NCI-H82 treated with DMSO at 0.1 percent for 48 hours (cell line): ENCODE data around the gene JPT2.
A peak's percentile ranks its signal among the peaks of the same experiment; 100 is the strongest.
"Not testable (repeated sequence)": the region's sequence is repeated elsewhere in the genome, so short reads cannot be mapped to it uniquely, and the experiment has no call there.

Experiments
- DNase-seq: peaks from one replicate; lab custom pipeline; 2025; ENCODE audit not compliant: unreplicated experiment; lab: John Stamatoyannopoulos, UW

JPT2 gene

DNA sequence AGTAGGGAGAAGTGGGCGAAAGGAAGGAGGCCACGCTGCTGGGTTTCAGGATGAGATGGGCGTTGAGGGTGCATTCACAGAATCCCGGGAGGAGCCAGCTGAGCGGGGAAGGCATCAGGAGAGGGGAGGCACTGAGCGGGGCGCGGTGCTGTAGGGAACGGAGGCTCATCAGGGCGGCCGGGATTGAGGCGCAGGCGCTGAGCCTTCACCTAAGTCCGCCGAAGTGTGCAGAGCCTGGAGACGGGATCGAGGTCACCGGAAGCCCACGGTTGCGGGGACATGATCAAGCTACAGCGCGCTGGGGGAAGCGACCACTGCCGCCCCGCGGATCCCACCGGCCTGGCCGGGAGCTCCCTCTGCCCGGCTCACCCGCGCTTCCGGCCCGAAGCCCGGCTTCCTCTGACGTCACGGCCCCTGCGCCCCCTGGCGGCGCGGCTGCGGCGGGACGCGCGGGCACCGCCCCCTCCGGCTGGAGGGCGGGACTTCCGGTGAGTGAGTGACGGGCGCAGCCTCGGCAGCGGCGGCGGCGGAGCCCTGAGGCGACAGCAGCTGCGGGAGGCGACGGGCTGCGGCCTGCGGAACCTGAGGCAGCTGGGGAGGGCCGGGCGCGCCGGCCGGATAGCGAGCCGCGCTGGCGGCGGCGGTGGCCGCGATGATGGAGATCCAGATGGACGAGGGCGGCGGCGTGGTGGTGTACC is 27.8 kb downstream of the JPT2 start, which contains the start of gene MAPK8IP3:
Gene MAPK8IP3 (plus strand): TSS at position 508 of the 698 bp plus-strand sequence. CDS start 145 bp downstream, at position 653.
- peak; percentile 58 for DNase-seq

- DNase-seq: no peak
Measured at GRCh38 chr16:1706386-1707192, 28.5 kb downstream of the JPT2 start.

- DNase-seq: no peak
Measured at GRCh38 chr16:1707193-1707790, 29.2 kb downstream of the JPT2 start.

DNA sequence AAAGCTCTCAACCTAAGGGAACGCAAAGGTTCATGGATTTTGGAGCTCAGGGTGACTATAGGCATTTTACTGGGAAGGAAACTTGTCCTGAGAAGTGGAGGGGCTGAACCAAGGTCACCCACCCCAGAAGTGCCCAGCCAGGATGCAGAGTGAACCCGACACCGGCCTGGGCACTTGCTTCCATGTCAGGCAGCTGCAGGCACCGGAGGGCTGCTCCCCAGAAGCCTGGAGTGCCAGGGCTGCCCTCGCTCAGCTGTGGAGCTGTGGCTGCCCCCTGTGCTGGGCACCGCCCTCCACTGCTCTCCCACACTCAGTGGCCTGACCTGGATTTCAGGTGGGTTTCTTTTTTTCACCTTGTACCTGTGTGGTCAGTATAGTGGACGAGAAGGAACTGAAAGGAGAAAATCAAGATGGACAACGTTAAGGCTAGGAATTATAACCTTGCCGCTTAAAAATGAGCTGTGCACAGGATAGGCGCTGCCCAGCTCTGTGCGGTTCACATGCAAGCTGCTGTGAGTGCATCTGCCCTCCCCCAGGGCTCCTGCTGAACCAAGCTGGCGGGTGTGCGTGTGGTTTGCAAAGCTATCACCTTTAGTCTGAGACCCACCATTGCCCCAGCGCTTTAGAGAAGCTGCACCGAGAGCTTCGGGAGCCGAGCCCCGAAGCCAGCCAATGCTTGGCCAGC is 30.1 kb downstream of the JPT2 start:
- no peak for DNase-seq

GRCh38 chr16:1708768-1709180 is 30.7 kb downstream of the JPT2 start:
- DNase-seq: no peak

DNA sequence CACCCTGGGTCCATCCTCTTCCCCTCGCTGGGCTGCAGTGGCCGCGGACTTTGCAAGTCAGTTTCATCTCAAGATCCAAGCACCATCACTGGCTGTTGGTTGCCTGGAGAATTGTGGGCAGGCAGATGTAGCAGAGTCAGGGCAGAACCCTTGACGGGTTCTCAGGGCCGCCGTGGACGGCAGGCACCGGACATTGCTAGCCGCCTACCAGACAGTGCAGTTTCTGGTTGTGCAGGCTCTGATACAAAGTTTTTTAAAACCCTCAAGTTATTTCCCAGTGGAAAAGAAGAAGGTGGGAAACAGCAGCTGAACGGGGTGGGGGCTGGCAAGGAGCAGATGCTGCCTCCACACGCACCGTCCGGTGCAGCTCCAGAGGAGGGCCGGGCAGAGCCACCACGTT is 31.3 kb downstream of the JPT2 start:
- no peak for DNase-seq

DNA sequence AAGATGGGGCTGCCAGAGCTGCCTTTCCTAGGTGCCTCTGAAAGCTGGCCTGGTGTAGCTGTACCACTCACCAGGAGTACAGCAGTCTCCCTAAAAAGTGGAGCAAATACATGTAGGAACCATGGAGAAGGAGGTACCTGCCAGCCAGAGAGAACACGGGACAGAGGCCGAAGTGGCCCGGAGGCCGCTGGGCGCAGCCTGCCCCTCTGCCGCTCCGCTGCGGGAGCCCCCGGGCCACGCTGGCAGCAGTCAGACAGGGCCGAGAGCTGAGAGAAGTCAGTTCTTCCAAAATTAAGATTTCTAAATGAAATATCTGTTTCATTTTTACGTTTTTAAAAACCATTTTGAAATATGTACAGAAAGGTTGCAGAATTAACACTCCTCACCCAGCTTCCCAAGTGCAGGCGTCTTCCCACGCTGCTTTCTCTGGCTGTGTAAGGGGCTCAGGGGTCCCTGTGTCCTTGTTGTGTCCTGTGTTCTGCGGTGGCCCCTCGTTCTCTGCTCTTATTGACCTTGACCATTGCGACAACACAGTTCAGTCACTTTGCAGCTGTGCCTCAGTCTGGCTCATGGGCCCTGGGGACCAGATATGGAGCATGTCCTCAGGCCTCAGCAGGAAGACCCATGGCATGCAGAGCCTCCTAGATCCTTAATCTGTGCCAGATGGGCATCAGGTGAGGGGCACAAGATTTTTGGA is 32.9 kb downstream of the JPT2 start:
- no peak for DNase-seq

DNA sequence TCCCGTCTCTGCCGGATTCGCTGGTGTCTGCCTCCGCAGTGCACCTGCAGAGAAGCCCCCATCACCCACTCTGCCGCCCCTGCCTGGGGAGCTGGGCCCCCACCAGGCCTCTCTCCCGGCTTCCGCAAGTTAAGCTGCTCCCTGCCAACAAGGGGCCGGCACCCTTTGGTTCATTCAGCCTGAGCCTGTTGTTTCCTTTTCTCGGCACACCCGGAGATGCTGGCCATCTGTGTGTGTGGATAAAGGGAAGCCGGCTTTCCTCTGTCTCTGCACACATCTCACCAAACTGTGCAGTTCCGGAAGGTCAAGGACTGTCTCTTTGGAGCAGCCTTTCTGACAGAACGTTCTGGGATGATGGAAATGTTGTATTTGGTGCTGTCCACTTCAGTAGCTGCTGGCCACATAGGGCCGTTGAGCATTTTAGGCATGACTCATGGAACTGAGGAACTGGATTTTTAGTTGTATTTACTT is 34.7 kb downstream of the JPT2 start:
- DNase-seq: no peak

GRCh38 chr16:1713331-1713730 is 35.3 kb downstream of the JPT2 start:
- DNase-seq: no peak

DNA sequence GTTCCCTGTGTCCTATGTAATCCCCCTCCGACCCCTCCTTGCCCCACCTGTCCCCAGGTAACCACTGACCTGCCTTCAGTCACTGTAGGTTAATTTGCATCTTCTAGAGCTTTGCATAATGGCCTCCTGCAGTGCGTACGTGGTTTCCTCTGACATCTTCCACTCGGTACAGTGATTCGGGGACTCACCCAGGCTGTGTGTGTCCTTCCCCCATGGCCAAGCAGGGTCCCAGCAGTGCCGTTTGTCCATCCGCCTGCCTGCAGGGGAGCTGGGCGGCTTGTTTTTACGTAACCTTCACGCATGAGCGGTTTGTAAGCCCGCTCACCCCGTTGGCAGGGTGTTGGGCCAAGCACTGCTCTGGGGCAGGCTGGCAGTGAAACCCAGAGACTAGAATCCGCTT is 35.9 kb downstream of the JPT2 start:
- DNase-seq: no peak

DNA sequence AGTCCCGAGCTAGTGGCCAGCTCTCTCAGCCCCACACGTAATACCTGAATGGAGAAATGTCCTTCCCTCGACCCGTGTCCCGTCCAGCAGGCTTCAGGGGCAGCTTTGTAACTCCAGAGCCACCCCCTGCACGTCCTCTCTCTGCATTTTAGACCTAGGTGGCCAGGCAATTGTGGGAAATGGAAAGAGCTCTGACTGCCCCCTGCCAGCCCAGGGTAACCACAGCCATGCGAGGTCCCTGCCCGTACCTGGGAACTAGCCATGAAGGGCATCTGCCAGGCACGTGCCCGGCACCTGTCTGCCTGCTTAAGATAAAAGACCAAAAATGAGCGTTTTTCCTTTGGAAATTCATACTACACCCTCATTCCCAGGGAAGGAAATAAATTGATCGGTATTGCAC is 37.1 kb downstream of the JPT2 start:
- no peak for DNase-seq

GRCh38 chr16:1718236-1718635 is 40.2 kb downstream of the JPT2 start:
- DNase-seq: not testable (repeated sequence)

- DNase-seq: not testable (repeated sequence)
Measured at GRCh38 chr16:1719559-1720229, 41.6 kb downstream of the JPT2 start.

GRCh38 chr16:1721372-1721771 is 43.3 kb downstream of the JPT2 start:
- no peak for DNase-seq

DNA sequence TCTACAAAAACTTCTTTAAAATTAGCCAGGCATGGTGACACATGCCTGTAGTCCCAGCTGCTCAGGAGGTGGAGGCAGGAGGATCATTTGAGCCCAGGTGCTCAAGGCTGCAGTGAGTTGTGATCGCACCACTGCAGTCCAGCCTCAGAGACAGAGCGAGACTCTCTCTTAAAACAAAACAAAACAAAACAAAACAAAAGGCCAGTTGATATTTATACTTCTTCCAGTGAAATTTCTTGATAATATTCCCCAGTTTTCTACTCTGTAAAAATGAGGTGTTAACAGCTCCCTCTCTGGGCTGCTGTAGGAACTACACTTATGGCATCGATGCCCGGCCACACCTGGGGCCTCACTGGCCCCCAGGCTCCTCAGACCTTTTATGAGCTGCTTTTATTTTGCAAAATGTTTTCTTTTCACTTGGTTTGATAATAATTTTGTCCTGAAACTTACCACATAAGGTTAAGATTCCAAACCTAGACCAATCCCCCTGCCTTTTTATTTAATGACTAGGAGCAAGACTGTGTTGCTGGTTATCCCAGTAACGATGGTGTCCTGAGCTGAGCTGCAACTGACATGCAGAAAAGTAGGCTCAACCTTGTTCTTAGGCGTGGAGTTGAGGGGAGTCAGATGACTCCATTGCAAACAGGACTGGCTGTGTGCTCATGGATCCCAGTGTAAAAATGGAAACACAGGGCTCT is 45.5 kb downstream of the JPT2 start:
- no peak for DNase-seq

DNA sequence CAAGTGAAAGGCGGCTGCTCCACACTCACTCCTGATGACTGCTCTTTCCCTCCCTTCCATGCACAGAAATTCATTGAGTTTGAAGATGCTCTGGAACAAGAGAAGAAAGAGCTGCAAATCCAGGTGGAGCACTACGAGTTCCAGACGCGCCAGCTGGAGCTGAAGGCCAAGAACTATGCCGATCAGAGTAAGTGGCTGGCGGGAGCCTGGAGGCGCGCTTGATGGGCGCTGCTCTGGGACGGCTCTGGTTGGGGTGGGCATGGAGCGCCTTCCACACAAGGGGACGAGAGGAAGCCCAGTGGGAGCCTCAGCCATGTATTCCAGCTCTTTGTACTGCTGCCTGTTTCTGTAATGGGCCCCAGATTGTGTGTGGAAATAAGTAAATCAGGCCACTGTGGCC is 46.4 kb downstream of the JPT2 start:
- DNase-seq: no peak

DNA sequence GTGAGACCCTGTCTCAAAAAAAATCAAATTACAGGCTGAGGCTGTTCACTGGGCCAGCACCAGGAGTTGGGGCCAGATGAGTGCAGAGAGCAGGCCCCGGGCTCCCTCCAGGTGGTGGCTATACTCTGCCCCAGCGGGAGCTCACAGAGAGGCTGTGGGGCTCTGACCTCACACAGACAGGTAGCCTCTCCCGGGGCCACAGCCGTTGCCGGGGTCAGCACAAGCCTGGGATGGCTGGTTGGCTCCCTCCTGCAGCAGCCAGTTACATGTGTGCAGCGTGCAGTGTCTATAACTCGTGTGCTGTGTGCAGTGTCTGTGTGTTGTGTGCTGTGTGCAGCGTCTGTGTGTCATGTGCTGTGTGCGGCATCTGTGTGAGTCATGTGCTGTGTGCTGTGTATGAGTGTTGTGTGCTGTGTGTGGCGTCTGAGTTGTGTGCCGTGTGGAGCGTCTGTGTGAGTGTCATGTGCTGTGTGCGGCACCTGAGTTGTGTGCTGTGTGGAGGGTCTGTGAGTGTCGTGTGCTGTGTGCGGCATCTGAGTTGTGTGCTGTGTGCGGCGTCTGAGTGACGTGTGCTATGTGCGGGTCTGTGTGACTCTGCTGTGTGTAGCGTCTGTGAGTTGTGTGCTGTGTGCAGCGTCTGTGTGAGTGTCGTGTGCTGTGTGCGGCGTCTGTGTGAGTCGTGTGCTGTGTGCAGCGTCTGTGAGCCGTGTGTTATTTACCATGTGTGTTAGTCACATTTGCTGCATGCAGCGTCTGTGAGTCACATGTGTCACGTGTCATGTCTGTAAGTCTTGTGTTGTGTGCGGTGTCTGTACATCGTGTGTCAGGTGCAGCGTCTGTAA is 48.8 kb downstream of the JPT2 start:
- DNase-seq: no peak
